Activated CD4-positive, alpha-beta T cell treated with anti-CD3 and anti-CD28 coated beads, Interleukin-2, Interleukin-4, amounts not matched to agents 100 ng/mL and 50 ng/mL, durations not matched to agents 16 hours and 8 hours (primary cell): ENCODE measurements around the gene ATMIN.

ENCODE experiments used
- DNase-seq: peaks from one replicate; pipeline ENCODE4 v3.0.0-alpha.2; 2020; ENCODE audit warnings: low spot score

ATMIN gene

GRCh38 chr16:81035398-81035974 is at the start of gene ATMIN:
TSS of gene ATMIN (plus strand) at chr16:81035842. CDS start at chr16:81035871, 29 bp downstream.
- peak; percentile 86 for DNase-seq

GRCh38 chr16:80986557-80986956 is 49.1 kb upstream of the ATMIN start:
- DNase-seq: no peak

- DNase-seq: no peak
Measured at GRCh38 chr16:80988756-80989155, 46.9 kb upstream of the ATMIN start.

- DNase-seq: no peak
Measured at GRCh38 chr16:80989801-80990200, 45.8 kb upstream of the ATMIN start.

GRCh38 chr16:80990577-80990976 is 45.1 kb upstream of the ATMIN start:
- no peak for DNase-seq

- no peak for DNase-seq
Measured at GRCh38 chr16:80990978-80991377, 44.7 kb upstream of the ATMIN start.

GRCh38 chr16:80991792-80992430 is 43.7 kb upstream of the ATMIN start:
- no peak for DNase-seq

- DNase-seq: no peak
Measured at GRCh38 chr16:80992676-80993293, 42.9 kb upstream of the ATMIN start.

- DNase-seq: no peak
Measured at GRCh38 chr16:80993307-80993706, 42.3 kb upstream of the ATMIN start.

- DNase-seq: no peak
Measured at GRCh38 chr16:80993834-80994233, 41.8 kb upstream of the ATMIN start.

GRCh38 chr16:80994451-80994850 is 41.2 kb upstream of the ATMIN start:
- no peak for DNase-seq

GRCh38 chr16:80996688-80997138 is 38.9 kb upstream of the ATMIN start:
- DNase-seq: no peak

- DNase-seq: peak; percentile 52
Measured at GRCh38 chr16:80997139-80997798, 38.4 kb upstream of the ATMIN start.

GRCh38 chr16:80997964-80998620 is 37.5 kb upstream of the ATMIN start:
- no peak for DNase-seq

- DNase-seq: no peak
Measured at GRCh38 chr16:81000873-81001272, 34.8 kb upstream of the ATMIN start.

GRCh38 chr16:81001330-81001729 is 34.3 kb upstream of the ATMIN start:
- no peak for DNase-seq

GRCh38 chr16:81003064-81003463 is 32.6 kb upstream of the ATMIN start:
- no peak for DNase-seq

GRCh38 chr16:81003610-81004460 is 31.8 kb upstream of the ATMIN start:
- DNase-seq: peak; percentile 25

- peak; percentile 71 for DNase-seq
Measured at GRCh38 chr16:81004646-81005353, 30.8 kb upstream of the ATMIN start.

GRCh38 chr16:81005610-81006161 is 30.0 kb upstream of the ATMIN start:
- no peak for DNase-seq
